CD4-positive, alpha-beta T cell treated with Interleukin-10 for 1 hour (primary cell): ENCODE results near the gene MS4A18.
"Not testable (repeated sequence)": the region's sequence is repeated elsewhere in the genome, so short reads cannot be mapped to it uniquely, and the experiment has no call there.

Experiments used
- DNase-seq: peaks from one replicate; pipeline ENCODE4 v3.0.0-alpha.2; 2020

The MS4A18 gene

GRCh38 chr11:60724420-60724819 is at the start of gene MS4A18:
Gene MS4A18, plus strand, starts transcription at chr11:60724720.
- DNase-seq: no peak

GRCh38 chr11:60678231-60678630 is 46.3 kb upstream of the MS4A18 start:
- not testable (repeated sequence) for DNase-seq

- no peak for DNase-seq
Observed at GRCh38 chr11:60679879-60680278, 44.6 kb upstream of the MS4A18 start.

GRCh38 chr11:60680455-60681119 is 43.9 kb upstream of the MS4A18 start:
- DNase-seq: no peak

GRCh38 chr11:60684541-60684848 is 40.0 kb upstream of the MS4A18 start:
- not testable (repeated sequence) for DNase-seq

GRCh38 chr11:60691661-60692060 is 32.9 kb upstream of the MS4A18 start:
- no peak for DNase-seq

GRCh38 chr11:60699284-60699691 is 25.2 kb upstream of the MS4A18 start, which contains the start of gene MS4A8:
Gene MS4A8, plus strand, starts transcription at chr11:60699612. Its CDS starts 1,249 bp downstream, at chr11:60700861.
- no peak for DNase-seq

- no peak for DNase-seq
Observed at GRCh38 chr11:60699936-60700335, 24.6 kb upstream of the MS4A18 start.

GRCh38 chr11:60700689-60701468 is 23.6 kb upstream of the MS4A18 start:
- DNase-seq: no peak

- no peak for DNase-seq
Observed at GRCh38 chr11:60701469-60701818, 23.1 kb upstream of the MS4A18 start.

- DNase-seq: no peak
Observed at GRCh38 chr11:60703374-60703773, 21.1 kb upstream of the MS4A18 start.

GRCh38 chr11:60705895-60706294 is 18.6 kb upstream of the MS4A18 start:
- no peak for DNase-seq

GRCh38 chr11:60706931-60707330 is 17.6 kb upstream of the MS4A18 start:
- DNase-seq: no peak

- no peak for DNase-seq
Observed at GRCh38 chr11:60710482-60710881, 14.0 kb upstream of the MS4A18 start.

- DNase-seq: no peak
Observed at GRCh38 chr11:60711276-60711675, 13.2 kb upstream of the MS4A18 start.

- not testable (repeated sequence) for DNase-seq
Observed at GRCh38 chr11:60713423-60713822, 11.1 kb upstream of the MS4A18 start.

- peak; percentile 25 for DNase-seq
Observed at GRCh38 chr11:60717956-60718355, 6.6 kb upstream of the MS4A18 start.

- no peak for DNase-seq
Observed at GRCh38 chr11:60718524-60719316, 5.8 kb upstream of the MS4A18 start.

- DNase-seq: no peak
Observed at GRCh38 chr11:60719391-60719790, 5.1 kb upstream of the MS4A18 start.

GRCh38 chr11:60720460-60720859 is 4.1 kb upstream of the MS4A18 start:
- DNase-seq: no peak

- DNase-seq: no peak
Observed at GRCh38 chr11:60725592-60725991, 1.1 kb downstream of the MS4A18 start.

GRCh38 chr11:60731586-60731985 is 7.1 kb downstream of the MS4A18 start:
- DNase-seq: no peak

- DNase-seq: no peak
Observed at GRCh38 chr11:60734279-60734678, 9.8 kb downstream of the MS4A18 start.

GRCh38 chr11:60739114-60739513 is 14.6 kb downstream of the MS4A18 start:
- no peak for DNase-seq
